CD14-positive monocyte (primary cell): ENCODE results near the gene CCR3. TPM values are rescaled to one million over a fixed set of nuclear protein-coding genes. Genes with fewer than 3 reads are reported as not detected.

Source experiments
- DNase-seq, 3 donors: peaks; one replicate each; pipeline ENCODE4 v3.0.0-alpha.2; 2011 to 2022
- H2AFZ ChIP-seq: 2 replicates; pipeline ENCODE4 v1.6.0; 2012; ENCODE audit warnings: mild to moderate bottlenecking, low read depth, low read length, inconsistent platforms; ENCODE audit not compliant: insufficient read depth, poor library complexity, severe bottlenecking
- H3K27ac ChIP-seq, 2 donors: 1 replicate in 1 of 2; 2 replicates in 1 of 2; pipeline ENCODE4 v1.5.1; 2012 to 2013; ENCODE audit warnings: low read length in 2 of 2, control low read depth in 1 of 2, inconsistent platforms in 1 of 2, low read depth in 1 of 2, mild to moderate bottlenecking in 1 of 2
- H3K27me3 ChIP-seq, 2 donors: one replicate each; pipeline versions ENCODE4 v1.6.0 to v1.6.1; 2011 to 2013; ENCODE audit warnings: low read length in 2 of 2; ENCODE audit not compliant: control insufficient read depth in 2 of 2, insufficient read depth in 2 of 2
- H3K36me3 ChIP-seq, 2 donors: replicated peaks in 1 of 2; 1 replicate in 1 of 2; 2 replicates in 1 of 2; pipeline versions ENCODE4 v1.5.1 to v1.6.1; 2012 to 2013; ENCODE audit warnings: low read length in 2 of 2, control low read depth in 1 of 2, inconsistent platforms in 1 of 2, mild to moderate bottlenecking in 1 of 2; ENCODE audit not compliant: insufficient read depth in 2 of 2, control insufficient read depth in 1 of 2
- H3K4me1 ChIP-seq, 2 donors: 1 replicate in 1 of 2; 2 replicates in 1 of 2; pipeline versions ENCODE4 v1.5.1 to v1.6.1; 2012 to 2013; ENCODE audit warnings: low read length in 2 of 2, control low read depth in 1 of 2, inconsistent platforms in 1 of 2, mild to moderate bottlenecking in 1 of 2, moderate library complexity in 1 of 2; ENCODE audit not compliant: insufficient read depth in 2 of 2, control insufficient read depth in 1 of 2
- H3K4me2 ChIP-seq: replicated peaks from 2 replicates; pipeline ENCODE3; 2012; ENCODE audit warnings: low read length, moderate library complexity, mild to moderate bottlenecking; ENCODE audit not compliant: poor library complexity, severe bottlenecking; ENCODE audit errors: extremely low read depth
- H3K4me3 ChIP-seq, 3 experiments: fragments of 200-600 bp in 1 of 3; sonication (generic) in 1 of 3; replicated peaks in 1 of 3; 1 replicate in 2 of 3; 2 replicates in 1 of 3; pipeline ENCODE4 v1.5.1; 2011 to 2013; ENCODE audit warnings: low read length in 3 of 3, mild to moderate bottlenecking in 3 of 3, control low read depth in 2 of 3, low read depth in 2 of 3, inconsistent platforms in 1 of 3, moderate library complexity in 1 of 3
- H3K79me2 ChIP-seq: 2 replicates; pipeline ENCODE4 v1.6.0; 2012; ENCODE audit warnings: mild to moderate bottlenecking, control low read depth, inconsistent platforms, low read length, moderate library complexity; ENCODE audit not compliant: insufficient read depth
- H3K9ac ChIP-seq: 2 replicates; pipeline ENCODE4 v1.6.0; 2017; ENCODE audit warnings: low read length, mild to moderate bottlenecking; ENCODE audit not compliant: insufficient read depth, poor library complexity, severe bottlenecking
- H3K9me3 ChIP-seq, 2 donors: replicated peaks in 1 of 2; 1 replicate in 1 of 2; 2 replicates in 1 of 2; pipeline versions ENCODE4 v1.5.1 to v1.6.1; 2012 to 2013; ENCODE audit warnings: low read length in 2 of 2, control low read depth in 1 of 2; ENCODE audit not compliant: control insufficient read depth in 1 of 2, insufficient read depth in 1 of 2
- H4K20me1 ChIP-seq: 2 replicates; pipeline ENCODE4 v1.6.0; 2012; ENCODE audit warnings: mild to moderate bottlenecking, low read length, control low read depth, moderate library complexity; ENCODE audit not compliant: insufficient read depth
- H3K27ac Mint-ChIP-seq, 7 donors: one replicate each; pipeline ENCODE4 v1.8.0; 2020; ENCODE audit warnings: mild to moderate bottlenecking in 7 of 7, mixed read lengths in 7 of 7, moderate library complexity in 6 of 7, inconsistent platforms in 2 of 7
- H3K27me3 Mint-ChIP-seq, 3 donors: one replicate each; pipeline ENCODE4 v1.8.0; 2021 to 2022; ENCODE audit warnings: low read depth in 3 of 3, mild to moderate bottlenecking in 3 of 3, mixed read lengths in 3 of 3, moderate library complexity in 3 of 3, inconsistent platforms in 1 of 3
- H3K36me3 Mint-ChIP-seq, 2 donors: one replicate each; pipeline ENCODE4 v1.8.0; 2020; ENCODE audit warnings: mixed read lengths in 2 of 2, inconsistent platforms in 1 of 2, mild to moderate bottlenecking in 1 of 2
- H3K4me1 Mint-ChIP-seq: one replicate; pipeline ENCODE4 v1.8.0; 2020; ENCODE audit warnings: mild to moderate bottlenecking, mixed read lengths
- H3K4me3 Mint-ChIP-seq, 2 donors: one replicate each; pipeline ENCODE4 v1.8.0; 2020; ENCODE audit warnings: mild to moderate bottlenecking in 2 of 2, mixed read lengths in 2 of 2, moderate library complexity in 1 of 2
- H3K9me3 Mint-ChIP-seq, 7 donors: one replicate each; pipeline ENCODE4 v1.8.0; 2020 to 2022; ENCODE audit warnings: mixed read lengths in 7 of 7, mild to moderate bottlenecking in 6 of 7, moderate library complexity in 6 of 7, inconsistent platforms in 2 of 7
- CTCF ChIP-seq: fragments of 200-600 bp; IDR thresholded peaks from one replicate; pipeline ENCODE4 v1.8.0; 2022; ENCODE audit warnings: antibody characterized with exemption, mild to moderate bottlenecking
- WGBS: methylation state at CpG from one replicate; pipeline ENCODE4 v1.1.5; 2013; ENCODE audit warnings: missing lambda C conversion rate; ENCODE audit not compliant: insufficient coverage; 5-methylcytosine and 5-hydroxymethylcytosine counted together
- intact Hi-C, 2 donors: fragments of 100-400 bp; cut with micrococcal nuclease; formaldehyde crosslinking; loops; one replicate each; pipeline versions ENCODE4 v1.15.0 to v1.15.1; 2023
- polyA plus RNA-seq, 3 donors: library from polyadenylated mRNA; depleted of rRNA in 1 of 3; unstranded in 2 of 3; stranded (reverse) in 1 of 3; fragments of 300-500 nt in 2 of 3; fragments of >200 nt in 1 of 3; fragmentation: Illumina TruSeq in 2 of 3; gene quantifications; 1 replicate in 2 of 3; 2 replicates in 1 of 3; pipeline ENCODE4 v1.2.3, GENCODE V29; 2012 to 2021

Gene CCR3
- polyA plus RNA-seq, 3 donors = 0.38 to 0.74 (median 0.44) TPM

DNA sequence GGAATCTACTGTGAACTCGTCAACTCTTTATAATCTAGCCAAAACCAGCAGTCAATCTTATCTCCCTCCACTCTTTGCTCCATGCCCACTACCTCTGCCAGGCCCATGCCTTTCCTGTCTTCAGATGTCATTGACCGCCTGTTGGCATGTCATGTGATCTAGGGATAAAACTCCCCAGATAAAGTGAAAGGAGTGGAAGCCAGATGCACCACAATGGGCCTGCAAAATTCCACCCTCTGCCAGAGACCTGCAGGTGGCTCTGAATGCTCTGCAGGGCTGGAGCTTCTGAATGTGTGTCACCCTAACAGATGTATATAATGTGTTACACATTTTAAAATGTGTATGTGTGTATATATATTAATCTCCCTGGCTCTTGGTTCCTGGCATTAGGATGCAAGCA is 2.3 kb upstream of the CCR3 start:
- H3K27ac ChIP-seq = no peak overlapping the region
- H3K9me3 ChIP-seq = no peaks in the 10 kb centered on the region
- TF ChIP-seq CTCF = no peak
- Mint-ChIP-seq H3K9me3 (peaks cover 0 to 2% (median 0%) of the 10 kb centered on the region in 7 donors), H3K27me3 (peaks cover 1 to 4% (median 2%) of the 10 kb centered on the region in 3 donors), H3K27ac (no peak overlapping the region), H3K36me3 (peaks cover 0 to 2% of the 10 kb centered on the region in 2 donors), H3K4me3 (no peak overlapping the region), H3K4me1 (peaks cover 34% of the 10 kb centered on the region)
- H4K20me1 ChIP-seq = no peaks in the 10 kb centered on the region
- H3K9ac ChIP-seq = no peak overlapping the region
- no peaks in the 10 kb centered on the region for H3K36me3 ChIP-seq
- no peak overlapping the region for H2AFZ ChIP-seq
- H3K4me1 ChIP-seq = peaks cover 27 to 33% of the 10 kb centered on the region in 2 donors
- no peaks in the 10 kb centered on the region for H3K79me2 ChIP-seq
- intact Hi-C loops = no loop called here
- 100% methylated on average over 1 of the region's 2 CpGs for WGBS
- H3K4me3 ChIP-seq = no peak overlapping the region
- no peaks in the 10 kb centered on the region for H3K27me3 ChIP-seq
- no peak for DNase-seq
- no peak overlapping the region for H3K4me2 ChIP-seq

GRCh38 chr3:46243560-46243959 is 1.3 kb downstream of the CCR3 start:
- WGBS = 97% methylated on average over 2 of the region's 2 CpGs
- H3K4me3 ChIP-seq = no peak overlapping the region
- peaks cover 0 to 2% of the 10 kb centered on the region in 2 donors for H3K36me3 Mint-ChIP-seq
- no peak overlapping the region for H3K27ac ChIP-seq
- H3K27me3 Mint-ChIP-seq = peaks cover 0 to 2% (median 1%) of the 10 kb centered on the region in 3 donors
- DNase-seq = no peak
- no peaks in the 10 kb centered on the region for H3K9me3 Mint-ChIP-seq
- H3K9me3 ChIP-seq = no peaks in the 10 kb centered on the region
- peaks cover 21 to 26% of the 10 kb centered on the region in 2 donors for H3K4me1 ChIP-seq
- no peak overlapping the region for H3K4me2 ChIP-seq
- no peaks in the 10 kb centered on the region for H3K27me3 ChIP-seq
- no peaks in the 10 kb centered on the region for H4K20me1 ChIP-seq
- H3K4me1 Mint-ChIP-seq = peaks cover 29% of the 10 kb centered on the region
- no peak overlapping the region for H3K4me3 Mint-ChIP-seq
- no peaks in the 10 kb centered on the region for H3K36me3 ChIP-seq
- H3K79me2 ChIP-seq = no peaks in the 10 kb centered on the region
- H2AFZ ChIP-seq = no peak overlapping the region
- intact Hi-C loops = no loop called here
- no peak overlapping the region for H3K9ac ChIP-seq
- no peak for TF ChIP-seq CTCF
- H3K27ac Mint-ChIP-seq = no peak overlapping the region
